Measurements from ENCODE around the gene TBC1D8. TPM values are rescaled to one million over a fixed set of nuclear protein-coding genes. Genes with fewer than 3 reads are reported as not detected.

The TBC1D8 gene
- total and polyA plus RNA-seq, 2 of the 8 experiments (the other 6 are each of a cell fraction or from before 2014, with no cell fraction given) = 20.8 to 21.8 TPM

DNA sequence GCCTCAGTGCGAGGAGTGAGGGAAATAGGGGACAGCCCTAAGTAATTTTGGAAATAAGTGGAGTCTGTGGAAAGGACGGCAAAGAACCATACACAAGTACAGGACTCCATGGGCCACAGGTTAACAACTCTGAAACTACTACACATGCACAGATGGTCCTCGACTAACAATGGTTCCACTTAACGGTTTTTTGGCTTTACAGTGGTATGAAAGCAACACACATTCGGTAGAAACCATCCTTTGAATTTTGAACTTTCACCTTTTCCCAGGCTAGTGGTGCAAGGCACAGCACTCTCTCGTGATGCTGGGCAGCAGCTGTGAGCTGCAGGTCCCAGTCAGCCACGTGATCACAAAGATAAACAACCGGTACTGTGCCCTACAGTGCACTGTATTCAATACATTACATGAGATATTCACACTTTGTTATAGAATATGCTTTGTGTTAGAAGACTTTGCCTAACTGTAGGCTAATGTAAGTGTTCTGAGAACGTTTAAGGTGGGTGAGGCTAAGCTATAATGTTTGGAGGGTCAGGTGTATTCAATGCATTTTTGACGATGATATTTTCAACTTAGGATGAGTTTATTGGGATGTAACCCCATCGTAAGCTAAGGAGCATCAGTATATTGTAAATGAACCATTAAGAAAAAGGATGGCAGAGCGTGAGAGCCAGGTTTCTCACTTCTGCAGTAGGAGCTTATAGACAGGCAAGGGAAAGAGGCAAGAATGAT, 44.6 kb downstream of the TBC1D8 start:
- Histone ChIP-seq H4K5ac (ENCODE audit: insufficient read length, low read depth, low read length) (no peak overlapping the region), H3K36me3 (ENCODE audit: control insufficient read depth in 2 of 4, insufficient read depth in 4 of 4, low read length in 3 of 4) (no peaks in the 10 kb centered on the region), H2BK12ac (ENCODE audit: low read depth, low read length) (0 out of 2 replicates have a peak overlapping the region, but pooled peaks have one; percentile 4), H2AFZ (ENCODE audit: low read length) (no peak overlapping the region), H2BK20ac (ENCODE audit: low read length) (no peak overlapping the region), H3K27ac (ENCODE audit: low read depth, low read length) (no peak overlapping the region), H3K79me1 (ENCODE audit: low read depth, low read length) (peaks cover 3% of the 10 kb centered on the region), H3K23ac (ENCODE audit: insufficient read length) (no peak overlapping the region), H3K79me2 (ENCODE audit: control insufficient read depth in 1 of 2, insufficient read depth in 2 of 2, low read length in 2 of 2) (peaks cover 0 to 71% of the 10 kb centered on the region in 2 experiments; a peak in 2 of 4 replicates), H3K4me3 (ENCODE audit: extremely low read depth in 1 of 4, insufficient read depth in 2 of 4, low read depth in 3 of 4, low read length in 4 of 4) (no peak overlapping the region), H3K4me1 (replicated peaks in 1 of 4; ENCODE audit: control insufficient read depth in 3 of 4, insufficient read depth in 4 of 4, low read length in 3 of 4) (peaks cover 0 to 12% (median 5%) of the 10 kb centered on the region in 4 experiments; a peak in 6 of 7 replicates), H3K9me3 (ENCODE audit: insufficient read depth in 2 of 2, low read depth in 1 of 2, low read length in 1 of 2) (peaks cover 0 to 6% of the 10 kb centered on the region in 2 experiments; a peak in 2 of 4 replicates), H3K4me2 (ENCODE audit: insufficient read depth in 1 of 2, low read depth in 2 of 2, low read length in 2 of 2) (no peak overlapping the region), H4K91ac (replicated peaks; ENCODE audit: insufficient read length, low read length) (no peak overlapping the region), H4K20me1 (replicated peaks in 1 of 2; ENCODE audit: control insufficient read depth in 1 of 2, insufficient read depth in 2 of 2, low read length in 2 of 2) (peaks cover 0 to 4% of the 10 kb centered on the region in 2 experiments), H3K23me2 (ENCODE audit: low read depth, low read length) (no peaks in the 10 kb centered on the region), H2BK120ac (replicated peaks; ENCODE audit: low read depth, low read length) (no peak overlapping the region), H2BK5ac (ENCODE audit: low read depth, low read length) (no peak overlapping the region), H3K4ac (replicated peaks; ENCODE audit: insufficient read length, low read depth, low read length) (no peak overlapping the region), H2AK5ac (ENCODE audit: low read depth, low read length) (no peak overlapping the region), H2BK15ac (ENCODE audit: low read length) (no peak overlapping the region), H3K56ac (replicated peaks; ENCODE audit: insufficient read length, low read depth, low read length) (no peak overlapping the region), H3K14ac (ENCODE audit: insufficient read length) (no peak overlapping the region), H4K8ac (ENCODE audit: extremely low read depth, insufficient read depth, low read length) (no peak overlapping the region), H3K9ac (replicated peaks in 1 of 4; ENCODE audit: extremely low read depth in 1 of 4, low read depth in 3 of 4, low read length in 3 of 4) (no peak overlapping the region), H3K18ac (ENCODE audit: extremely low read depth, low read length) (no peak overlapping the region), H3K27me3 (replicated peaks in 1 of 4; ENCODE audit: control insufficient read depth in 3 of 4, extremely low read depth in 1 of 4, insufficient read depth in 3 of 4, low read length in 3 of 4) (no peaks in the 10 kb centered on the region)
- ChIA-PET CTCF (ENCODE audit: partially characterized antibody) (interaction anchor here (0.6 kb wide), 1 partner anchor 465 kb away, joined by 3 read pairs; no protein-coding TSS in a partner anchor), POLR2A (ENCODE audit: partially characterized antibody) (no interaction called here)
- WGBS, 2 experiments (ENCODE audit: extremely low coverage in 1 of 2, insufficient coverage in 1 of 2, insufficient read length in 1 of 2, insufficient replicate concordance in 2 of 2, low coverage in 1 of 2, low lambda C conversion rate in 2 of 2, missing lambda C conversion rate in 1 of 2) = 81% methylated on average over 12 of the region's 12 CpGs; no CpG with 5 or more reads in 1 of the 2 experiments
- DNase-seq (ENCODE audit: low read depth in 1 of 2, low spot score in 2 of 2) = no peak
- no peak for FAIRE-seq
- TF ChIP-seq, protein P1, sequence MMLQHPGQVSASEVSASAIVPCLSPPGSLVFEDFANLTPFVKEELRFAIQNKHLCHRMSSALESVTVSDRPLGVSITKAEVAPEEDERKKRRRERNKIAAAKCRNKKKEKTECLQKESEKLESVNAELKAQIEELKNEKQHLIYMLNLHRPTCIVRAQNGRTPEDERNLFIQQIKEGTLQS (IDR thresholded peaks at IDR 0.05; ENCODE audit: insufficient read depth, low read depth, low read length) = no peak
- TF ChIP-seq MAFK (IDR thresholded peaks at IDR 0.05; ENCODE audit: low read depth, low read length) (no peak), SP4 (IDR thresholded peaks at IDR 0.05; ENCODE audit: low read length) (no peak), SIRT6 (IDR thresholded peaks at IDR 0.05; ENCODE audit: low read length) (no peak), POLR2A (IDR thresholded peaks at IDR 0.05; ENCODE audit: control extremely low read depth in 1 of 2, low read depth in 2 of 2, low read length in 2 of 2) (no peak)
